ENCODE measurements around the gene CSAG3.
"Not testable (repeated sequence)": the region's sequence is repeated elsewhere in the genome, so short reads cannot be mapped to it uniquely, and the experiment has no call there.

CSAG3 gene

GRCh38 chrX:152758918-152759317, at the start of gene CSAG3:
TSS of gene CSAG3 (plus strand) at chrX:152759218.
- DNase-seq (ENCODE audit: low read depth) = not testable (repeated sequence)

GRCh38 chrX:152713195-152713594, 45.8 kb upstream of the CSAG3 start:
- DNase-seq (ENCODE audit: low read depth) = not testable (repeated sequence)

- not testable (repeated sequence) for DNase-seq (ENCODE audit: low read depth)
Observed at GRCh38 chrX:152713815-152714787, 44.9 kb upstream of the CSAG3 start, which contains the start of gene MAGEA2B. TSS of gene MAGEA2B (plus strand) at chrX:152714628. CDS start at chrX:152717107, 2,479 bp downstream.

GRCh38 chrX:152725409-152725808, 33.6 kb upstream of the CSAG3 start:
- DNase-seq (ENCODE audit: low read depth) = no peak

DNA sequence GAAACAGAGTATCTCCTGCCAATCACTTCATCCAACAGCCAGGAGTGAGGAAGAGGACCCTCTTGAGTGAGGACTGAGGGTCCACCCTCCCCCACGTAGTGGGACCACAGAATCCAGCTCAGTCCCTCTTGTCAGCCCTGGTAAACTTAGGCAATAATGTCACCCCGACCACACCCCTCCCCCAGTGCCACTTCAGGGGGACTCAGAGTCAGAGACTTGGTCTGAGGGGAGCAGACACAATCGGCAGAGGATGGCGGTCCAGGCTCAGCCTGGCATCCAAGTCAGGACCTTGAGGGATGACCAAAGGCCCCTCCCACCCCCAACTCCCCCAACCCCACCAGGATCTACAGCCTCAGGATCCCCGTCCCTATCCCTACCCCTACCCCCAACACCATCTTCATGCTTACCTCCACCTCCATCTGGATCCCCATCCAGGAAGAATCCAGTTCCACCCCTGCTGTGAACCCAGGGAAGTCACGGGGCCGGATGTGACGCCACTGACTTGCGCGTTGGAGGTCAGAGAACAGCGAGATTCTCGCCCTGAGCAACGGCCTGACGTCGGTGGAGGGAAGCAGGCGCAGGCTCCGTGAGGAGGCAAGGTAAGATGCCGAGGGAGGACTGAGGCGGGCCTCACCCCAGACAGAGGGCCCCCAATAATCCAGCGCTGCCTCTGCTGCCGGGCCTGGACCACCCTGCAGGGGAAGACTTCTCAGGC, 25.6 kb upstream of the CSAG3 start, which contains the start of the genes CSAG1 and MAGEA12:
TSS of gene CSAG1 (minus strand) at position 461 of the 715 bp plus-strand sequence. CDS start 1,261 bp downstream, outside the sequence.
TSS of gene MAGEA12 (plus strand) at position 497 of the 715 bp plus-strand sequence. CDS start 2,405 bp downstream, outside the sequence.
- no peak for DNase-seq (ENCODE audit: low read depth)

DNA sequence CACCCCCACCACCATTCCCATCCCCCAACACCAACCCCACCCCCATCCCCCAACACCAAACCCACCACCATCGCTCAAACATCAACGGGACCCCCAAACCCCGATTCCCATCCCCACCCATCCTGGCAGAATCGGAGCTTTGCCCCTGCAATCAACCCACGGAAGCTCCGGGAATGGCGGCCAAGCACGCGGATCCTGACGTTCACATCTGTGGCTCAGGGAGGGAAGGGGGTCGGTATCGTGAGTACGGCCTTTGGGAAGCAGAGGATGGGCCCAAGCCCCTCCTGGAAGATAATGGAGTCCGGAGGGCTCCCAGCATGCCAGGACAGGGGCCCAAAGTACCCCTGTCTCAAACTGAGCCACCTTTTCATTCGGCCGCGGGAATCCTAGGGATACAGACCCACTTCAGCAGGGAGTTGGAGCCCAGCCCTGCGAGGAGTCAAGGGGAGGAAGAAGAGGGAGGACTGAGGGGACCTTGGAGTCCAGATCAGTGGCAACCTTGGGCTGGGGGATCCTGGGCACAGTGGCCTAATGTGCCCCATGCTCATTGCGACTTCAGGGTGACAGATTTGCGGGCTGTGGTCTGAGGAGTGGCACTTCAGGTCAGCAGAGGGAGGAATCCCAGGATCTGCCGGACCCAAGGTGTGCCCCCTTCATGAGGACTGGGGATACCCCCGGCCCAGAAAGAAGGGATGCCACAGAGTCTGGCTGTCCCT, 24.7 kb upstream of the CSAG3 start:
- not testable (repeated sequence) for DNase-seq (ENCODE audit: low read depth)

- no peak for DNase-seq (ENCODE audit: low read depth)
Observed at GRCh38 chrX:152735101-152735500, 23.9 kb upstream of the CSAG3 start.

DNA sequence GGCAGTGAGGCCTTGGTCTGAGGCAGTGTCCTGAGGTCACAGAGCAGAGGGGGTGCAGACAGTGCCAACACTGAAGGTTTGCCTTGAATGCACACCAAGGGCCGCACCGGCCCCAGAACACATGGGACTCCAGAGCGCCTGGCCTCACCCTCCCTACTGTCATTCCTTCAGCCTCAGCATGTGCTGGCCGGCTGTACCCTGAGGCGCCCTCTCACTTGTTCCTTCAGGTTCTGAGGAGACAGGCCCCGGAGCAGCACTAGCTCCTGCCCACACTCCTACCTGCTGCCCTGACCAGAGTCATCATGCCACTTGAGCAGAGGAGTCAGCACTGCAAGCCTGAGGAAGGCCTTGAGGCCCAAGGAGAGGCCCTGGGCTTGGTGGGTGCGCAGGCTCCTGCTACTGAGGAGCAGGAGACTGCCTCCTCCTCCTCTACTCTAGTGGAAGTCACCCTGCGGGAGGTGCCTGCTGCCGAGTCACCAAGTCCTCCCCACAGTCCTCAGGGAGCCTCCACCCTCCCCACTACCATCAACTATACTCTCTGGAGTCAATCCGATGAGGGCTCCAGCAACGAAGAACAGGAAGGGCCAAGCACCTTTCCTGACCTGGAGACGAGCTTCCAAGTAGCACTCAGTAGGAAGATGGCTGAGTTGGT, 23.0 kb upstream of the CSAG3 start:
- no peak for DNase-seq (ENCODE audit: low read depth)

GRCh38 chrX:152736528-152736927, 22.5 kb upstream of the CSAG3 start:
- not testable (repeated sequence) for DNase-seq (ENCODE audit: low read depth)

- DNase-seq (ENCODE audit: low read depth) = no peak
Observed at GRCh38 chrX:152738560-152738959, 20.5 kb upstream of the CSAG3 start.

GRCh38 chrX:152753686-152754650, 5.0 kb upstream of the CSAG3 start, which contains the start of gene MAGEA2:
TSS of gene MAGEA2 (minus strand) at chrX:152753842. CDS start at chrX:152751363, 2,479 bp downstream.
- not testable (repeated sequence) for DNase-seq (ENCODE audit: low read depth)

DNA sequence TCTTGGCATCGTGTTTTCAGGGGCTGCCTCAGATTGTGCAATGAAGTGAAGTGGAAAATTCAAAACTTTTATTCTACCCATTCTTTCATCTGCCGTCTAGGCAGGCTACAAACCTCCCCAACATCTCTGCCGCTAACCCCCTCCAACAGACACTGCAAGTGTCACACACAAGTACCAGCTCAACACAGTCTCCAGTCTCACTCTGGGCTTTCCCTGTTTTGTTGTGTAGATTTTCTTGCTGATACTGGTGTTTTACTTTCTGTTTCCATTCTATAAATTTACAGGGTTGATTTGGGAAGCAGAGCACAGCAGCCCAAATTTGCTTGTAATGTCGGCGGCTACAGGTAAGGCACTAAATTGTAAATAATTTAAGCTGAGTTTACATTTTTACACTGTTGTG, 4.1 kb upstream of the CSAG3 start:
- not testable (repeated sequence) for DNase-seq (ENCODE audit: low read depth)

DNA sequence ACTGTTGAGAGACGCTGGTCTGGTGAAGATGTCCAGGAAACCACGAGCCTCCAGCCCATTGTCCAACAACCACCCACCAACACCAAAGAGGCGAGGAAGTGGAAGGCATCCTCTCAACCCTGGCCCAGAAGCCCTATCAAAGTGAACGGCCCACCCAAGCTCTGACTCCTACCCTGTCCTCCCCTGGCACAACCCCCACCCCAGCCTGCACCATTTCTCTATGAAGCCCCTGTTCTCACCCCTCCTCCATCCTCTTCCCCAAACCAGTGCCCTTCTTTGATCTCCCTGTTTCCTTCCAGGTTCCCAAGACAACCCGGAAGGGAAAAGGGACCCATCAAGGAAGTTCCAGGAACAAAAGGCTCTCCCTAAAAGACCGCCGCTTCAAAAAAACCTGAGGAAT, 526 bp downstream of the CSAG3 start:
- not testable (repeated sequence) for DNase-seq (ENCODE audit: low read depth)

- not testable (repeated sequence) for DNase-seq (ENCODE audit: low read depth)
Observed at GRCh38 chrX:152761582-152761981, 2.6 kb downstream of the CSAG3 start.

GRCh38 chrX:152766562-152766961, 7.5 kb downstream of the CSAG3 start:
- not testable (repeated sequence) for DNase-seq (ENCODE audit: low read depth)

- not testable (repeated sequence) for DNase-seq (ENCODE audit: low read depth)
Observed at GRCh38 chrX:152769549-152770289, 10.7 kb downstream of the CSAG3 start, which contains the start of gene MAGEA6. TSS of gene MAGEA6 (minus strand) at chrX:152769689. CDS start at chrX:152767650, 2,039 bp downstream.

- DNase-seq (ENCODE audit: low read depth) = not testable (repeated sequence)
Observed at GRCh38 chrX:152787062-152787461, 28.0 kb downstream of the CSAG3 start.

DNA sequence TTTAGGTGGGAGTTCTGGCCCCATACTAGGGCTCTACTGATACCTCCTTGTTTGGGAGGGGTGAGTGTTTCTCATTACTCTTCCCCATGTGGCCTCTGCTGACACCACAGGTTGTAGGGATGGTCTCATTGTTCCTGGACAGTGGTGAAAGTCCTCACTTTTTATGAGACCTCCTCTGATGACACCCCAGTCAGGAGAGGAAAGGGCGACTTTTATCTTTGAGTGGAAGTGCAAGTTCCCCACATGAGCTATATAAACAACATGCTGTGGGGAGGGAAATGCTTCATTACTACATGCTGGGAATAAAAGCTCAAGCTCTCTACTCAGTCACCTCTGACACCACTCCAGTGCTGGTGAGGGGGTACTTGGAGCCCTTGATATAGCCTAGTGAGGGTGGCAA, 39.9 kb downstream of the CSAG3 start:
- no peak for DNase-seq (ENCODE audit: low read depth)

- DNase-seq (ENCODE audit: low read depth) = no peak
Observed at GRCh38 chrX:152806035-152806434, 47.0 kb downstream of the CSAG3 start.
